Activated CD4-positive, alpha-beta memory T cell treated with anti-CD3 and anti-CD28 coated beads, Interleukin-2, amount 10 ng/mL, durations not matched to agents 7 days and 5 days (primary cell): ENCODE measurements around the gene MACF1. TPM values are rescaled to one million over a fixed set of nuclear protein-coding genes. Genes with fewer than 3 reads are reported as not detected.

Experiments used
- CTCF ChIA-PET: fragments of 350-600 bp; sonication (Branson Sonifier 250); formaldehyde crosslinking; loops from one replicate; lab custom pipeline; 2021; ENCODE audit warnings: antibody characterized with exemption, inconsistent platforms; lab: Charles Lee
- POLR2A ChIA-PET: fragments of 350-600 bp; sonication (Branson Sonifier 250); formaldehyde crosslinking; loops from one replicate; lab custom pipeline; 2021; ENCODE audit warnings: antibody characterized with exemption; lab: Charles Lee
- DNase-seq: peaks from one replicate; pipeline ENCODE4 v3.0.0-alpha.2; 2020
- H3K27ac Mint-ChIP-seq: one replicate; pipeline ENCODE4 v1.8.0; 2021; ENCODE audit warnings: mild to moderate bottlenecking, mixed read lengths
- H3K27me3 Mint-ChIP-seq: one replicate; pipeline ENCODE4 v1.8.0; 2021; ENCODE audit warnings: mixed read lengths
- H3K36me3 Mint-ChIP-seq: one replicate; pipeline ENCODE4 v1.8.0; 2021; ENCODE audit warnings: low read depth, mixed read lengths
- H3K4me1 Mint-ChIP-seq: one replicate; pipeline ENCODE4 v1.8.0; 2021; ENCODE audit warnings: mixed read lengths
- H3K4me3 Mint-ChIP-seq: one replicate; pipeline ENCODE4 v1.8.0; 2021; ENCODE audit warnings: mild to moderate bottlenecking, mixed read lengths
- H3K9me3 Mint-ChIP-seq: one replicate; pipeline ENCODE4 v1.8.0; 2021; ENCODE audit warnings: mixed read lengths
- total RNA-seq, 2 experiments: library from RNA; stranded (reverse); gene quantifications; one replicate each; pipeline ENCODE4 v1.2.3, GENCODE V29; 2021

Gene MACF1
- total RNA-seq, 2 experiments from 2014 or later: 345 to 381 TPM

GRCh38 chr1:39394059-39394458 is 189.6 kb downstream of the MACF1 start:
- POLR2A ChIA-PET: interaction anchor here (2.3 kb wide), 1 partner anchor 16 kb away, joined by 14 read pairs; no protein-coding TSS in a partner anchor
- no peak for DNase-seq
- H3K36me3 Mint-ChIP-seq: peaks cover 56% of the 10 kb centered on the region
- CTCF ChIA-PET: interaction anchor here (0.5 kb wide), 1 partner anchor 27 kb away, joined by 5 read pairs; no protein-coding TSS in a partner anchor
- H3K9me3 Mint-ChIP-seq: no peaks in the 10 kb centered on the region
- no peaks in the 10 kb centered on the region for H3K27me3 Mint-ChIP-seq
- H3K27ac Mint-ChIP-seq: no peak overlapping the region
- H3K4me1 Mint-ChIP-seq: peaks cover 78% of the 10 kb centered on the region
- no peak overlapping the region for H3K4me3 Mint-ChIP-seq

DNA sequence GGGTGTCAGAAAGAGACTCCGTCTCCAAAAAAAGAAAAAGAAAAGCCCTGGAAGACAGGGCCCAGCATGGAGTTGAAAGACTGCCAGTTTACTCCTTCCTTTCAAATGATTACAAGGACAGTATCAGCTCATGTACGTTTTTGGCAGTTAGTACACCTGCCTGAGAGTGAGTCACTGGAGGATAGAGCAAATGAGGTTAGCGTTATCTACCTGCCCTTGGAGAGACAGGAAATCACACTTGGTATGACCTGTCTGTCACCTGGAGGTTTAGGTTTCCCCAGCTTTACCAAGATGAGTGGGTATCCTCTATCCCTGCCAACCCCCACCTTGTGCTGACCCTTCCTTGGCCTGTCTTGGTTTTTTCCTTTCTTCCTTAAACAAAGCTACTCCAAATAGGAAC is 190.1 kb downstream of the MACF1 start:
- H3K9me3 Mint-ChIP-seq: no peaks in the 10 kb centered on the region

DNA sequence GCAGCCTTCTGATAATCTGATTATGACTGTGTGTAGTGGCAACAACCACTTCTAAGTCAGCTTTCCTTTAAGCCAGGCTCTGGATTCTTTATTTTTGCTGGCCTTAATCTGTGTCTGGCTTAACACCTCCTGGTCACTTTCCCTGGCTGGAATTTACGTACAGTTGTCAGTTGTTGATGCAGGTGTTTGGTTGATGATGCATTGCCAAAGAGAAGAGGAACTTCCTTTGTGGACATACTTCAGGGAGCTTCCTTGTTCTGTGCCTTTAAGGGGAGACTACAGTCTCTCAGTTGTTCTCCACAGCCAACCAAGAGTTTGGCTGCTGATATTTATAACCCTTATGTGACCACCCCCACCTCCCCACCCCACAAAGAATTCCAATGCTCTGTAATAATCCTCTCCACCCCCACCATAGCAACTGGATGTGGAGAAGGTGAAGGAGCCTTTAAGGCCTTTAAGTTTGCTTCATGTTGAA is 190.9 kb downstream of the MACF1 start:
- ChIA-PET POLR2A (interaction anchor here (2.3 kb wide), 1 partner anchor 15 kb away, joined by 14 read pairs; no protein-coding TSS in a partner anchor), CTCF (interaction anchor here (0.7 kb wide), 1 partner anchor 8 kb away, joined by 3 read pairs; no protein-coding TSS in a partner anchor)
- H3K27me3 Mint-ChIP-seq: no peaks in the 10 kb centered on the region
- H3K4me1 Mint-ChIP-seq: peaks cover 80% of the 10 kb centered on the region
- DNase-seq: no peak
- peaks cover 53% of the 10 kb centered on the region for H3K36me3 Mint-ChIP-seq
- no peak overlapping the region for H3K27ac Mint-ChIP-seq
- no peaks in the 10 kb centered on the region for H3K9me3 Mint-ChIP-seq
- H3K4me3 Mint-ChIP-seq: no peak overlapping the region

More for the DNA sequence above, 190.1 kb downstream of the MACF1 start:
- CTCF ChIA-PET: interaction anchor here (0.5 kb wide), 1 partner anchor 28 kb away, joined by 5 read pairs; no protein-coding TSS in a partner anchor
- H3K36me3 Mint-ChIP-seq: peaks cover 57% of the 10 kb centered on the region
- H3K27me3 Mint-ChIP-seq: no peaks in the 10 kb centered on the region
- no peak overlapping the region for H3K4me3 Mint-ChIP-seq
- no peak overlapping the region for H3K27ac Mint-ChIP-seq
- DNase-seq: no peak
- H3K4me1 Mint-ChIP-seq: peaks cover 80% of the 10 kb centered on the region
- POLR2A ChIA-PET: interaction anchor here (2.3 kb wide), 1 partner anchor 15 kb away, joined by 14 read pairs; no protein-coding TSS in a partner anchor

- H3K4me1 Mint-ChIP-seq: peaks cover 73% of the 10 kb centered on the region
- ChIA-PET CTCF (no interaction called here), POLR2A (no interaction called here)
- H3K36me3 Mint-ChIP-seq: peaks cover 50% of the 10 kb centered on the region
- H3K9me3 Mint-ChIP-seq: no peaks in the 10 kb centered on the region
- H3K27me3 Mint-ChIP-seq: no peaks in the 10 kb centered on the region
- DNase-seq: no peak
- H3K27ac Mint-ChIP-seq: no peak overlapping the region
- H3K4me3 Mint-ChIP-seq: no peak overlapping the region
These were observed 192.2 kb downstream of the MACF1 start for GRCh38 chr1:39396671-39397070.

GRCh38 chr1:39397487-39397886 is 193.0 kb downstream of the MACF1 start:
- peaks cover 65% of the 10 kb centered on the region for H3K4me1 Mint-ChIP-seq
- DNase-seq: no peak
- no peaks in the 10 kb centered on the region for H3K9me3 Mint-ChIP-seq
- peaks cover 50% of the 10 kb centered on the region for H3K36me3 Mint-ChIP-seq
- H3K4me3 Mint-ChIP-seq: no peak overlapping the region
- no peaks in the 10 kb centered on the region for H3K27me3 Mint-ChIP-seq
- ChIA-PET CTCF (interaction anchor here (2.6 kb wide), 1 partner anchor 13 kb away, joined by 12 read pairs; no protein-coding TSS in a partner anchor), POLR2A (no interaction called here)
- H3K27ac Mint-ChIP-seq: no peak overlapping the region

- H3K4me3 Mint-ChIP-seq: no peak overlapping the region
- H3K36me3 Mint-ChIP-seq: peaks cover 49% of the 10 kb centered on the region
- DNase-seq: peak; percentile 26
- POLR2A ChIA-PET: interaction anchor here (0.5 to 1.1 kb wide), 3 partner anchors 12 to 1864 kb away, joined by 3 read pairs; no protein-coding TSS in a partner anchor
- H3K27ac Mint-ChIP-seq: peak overlapping the region; percentile 65
- H3K4me1 Mint-ChIP-seq: peaks cover 57% of the 10 kb centered on the region
- CTCF ChIA-PET: interaction anchor here (0.7 to 2.6 kb wide), 2 partner anchors 12 to 87 kb away, joined by 5 to 12 read pairs; no protein-coding TSS in a partner anchor
- H3K27me3 Mint-ChIP-seq: no peaks in the 10 kb centered on the region
- H3K9me3 Mint-ChIP-seq: no peaks in the 10 kb centered on the region
These were observed 194.0 kb downstream of the MACF1 start for GRCh38 chr1:39398278-39399021.

DNA sequence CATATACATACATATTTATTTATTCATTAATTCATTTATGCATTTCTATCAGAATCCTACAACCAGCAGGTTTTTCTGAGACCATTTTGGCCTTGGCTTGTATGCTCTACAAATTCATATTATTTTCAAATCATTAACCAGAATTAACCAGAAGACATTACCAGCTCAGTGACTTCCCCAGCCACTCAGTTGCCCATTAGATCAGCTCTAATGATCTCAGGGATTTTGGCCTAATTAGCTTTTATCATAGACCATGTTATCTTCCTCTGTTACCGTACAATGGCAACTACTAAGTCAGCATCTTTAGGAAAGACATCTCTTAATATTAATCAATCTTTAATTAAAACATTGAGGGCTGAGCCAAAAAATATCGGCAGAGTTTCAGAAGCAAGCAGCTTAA is 196.6 kb downstream of the MACF1 start:
- no peaks in the 10 kb centered on the region for H3K27me3 Mint-ChIP-seq
- no peak for DNase-seq
- H3K4me1 Mint-ChIP-seq: peaks cover 47% of the 10 kb centered on the region
- no peaks in the 10 kb centered on the region for H3K9me3 Mint-ChIP-seq
- H3K4me3 Mint-ChIP-seq: no peak overlapping the region
- CTCF ChIA-PET: interaction anchor here (0.7 to 2.1 kb wide), 4 partner anchors 8 to 205 kb away, joined by 3 to 14 read pairs (median 3); no protein-coding TSS in a partner anchor
- H3K27ac Mint-ChIP-seq: no peak overlapping the region
- POLR2A ChIA-PET: no interaction called here
- peaks cover 48% of the 10 kb centered on the region for H3K36me3 Mint-ChIP-seq

DNA sequence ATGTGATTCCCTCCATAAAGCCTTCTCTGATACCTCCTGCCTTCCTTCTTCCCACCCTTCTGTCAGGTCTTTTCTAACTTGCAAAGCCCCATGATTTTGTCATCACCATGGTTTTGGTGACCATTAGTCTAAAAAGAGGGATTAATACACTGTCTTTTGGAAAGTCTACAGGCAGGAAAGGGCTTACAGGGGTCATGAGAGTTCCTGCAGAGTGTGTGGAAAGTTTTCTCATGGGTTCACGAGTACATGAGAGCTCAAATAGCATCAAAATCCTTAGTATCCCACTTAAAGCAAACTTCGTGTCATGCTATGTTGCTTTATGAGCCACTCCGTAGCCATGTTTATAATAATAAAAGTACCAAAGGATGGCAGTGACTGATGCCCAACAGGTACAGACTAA is 200.4 kb downstream of the MACF1 start:
- ChIA-PET POLR2A (no interaction called here), CTCF (interaction anchor here (1.5 kb wide), 1 partner anchor 20 kb away, joined by 3 read pairs; no protein-coding TSS in a partner anchor)
- no peaks in the 10 kb centered on the region for H3K9me3 Mint-ChIP-seq
- peaks cover 38% of the 10 kb centered on the region for H3K36me3 Mint-ChIP-seq
- DNase-seq: no peak
- no peak overlapping the region for H3K27ac Mint-ChIP-seq
- H3K27me3 Mint-ChIP-seq: no peaks in the 10 kb centered on the region
- no peak overlapping the region for H3K4me3 Mint-ChIP-seq
- H3K4me1 Mint-ChIP-seq: peaks cover 41% of the 10 kb centered on the region

- CTCF ChIA-PET: interaction anchor here (0.6 to 1.5 kb wide), 3 partner anchors 19 to 222 kb away, joined by 3 read pairs; no protein-coding TSS in a partner anchor
- no peak overlapping the region for H3K4me3 Mint-ChIP-seq
- no peaks in the 10 kb centered on the region for H3K27me3 Mint-ChIP-seq
- no peaks in the 10 kb centered on the region for H3K9me3 Mint-ChIP-seq
- POLR2A ChIA-PET: no interaction called here
- H3K36me3 Mint-ChIP-seq: peaks cover 41% of the 10 kb centered on the region
- H3K4me1 Mint-ChIP-seq: peaks cover 46% of the 10 kb centered on the region
- no peak for DNase-seq
- no peak overlapping the region for H3K27ac Mint-ChIP-seq
These were observed 200.9 kb downstream of the MACF1 start for GRCh38 chr1:39405358-39405757.

DNA sequence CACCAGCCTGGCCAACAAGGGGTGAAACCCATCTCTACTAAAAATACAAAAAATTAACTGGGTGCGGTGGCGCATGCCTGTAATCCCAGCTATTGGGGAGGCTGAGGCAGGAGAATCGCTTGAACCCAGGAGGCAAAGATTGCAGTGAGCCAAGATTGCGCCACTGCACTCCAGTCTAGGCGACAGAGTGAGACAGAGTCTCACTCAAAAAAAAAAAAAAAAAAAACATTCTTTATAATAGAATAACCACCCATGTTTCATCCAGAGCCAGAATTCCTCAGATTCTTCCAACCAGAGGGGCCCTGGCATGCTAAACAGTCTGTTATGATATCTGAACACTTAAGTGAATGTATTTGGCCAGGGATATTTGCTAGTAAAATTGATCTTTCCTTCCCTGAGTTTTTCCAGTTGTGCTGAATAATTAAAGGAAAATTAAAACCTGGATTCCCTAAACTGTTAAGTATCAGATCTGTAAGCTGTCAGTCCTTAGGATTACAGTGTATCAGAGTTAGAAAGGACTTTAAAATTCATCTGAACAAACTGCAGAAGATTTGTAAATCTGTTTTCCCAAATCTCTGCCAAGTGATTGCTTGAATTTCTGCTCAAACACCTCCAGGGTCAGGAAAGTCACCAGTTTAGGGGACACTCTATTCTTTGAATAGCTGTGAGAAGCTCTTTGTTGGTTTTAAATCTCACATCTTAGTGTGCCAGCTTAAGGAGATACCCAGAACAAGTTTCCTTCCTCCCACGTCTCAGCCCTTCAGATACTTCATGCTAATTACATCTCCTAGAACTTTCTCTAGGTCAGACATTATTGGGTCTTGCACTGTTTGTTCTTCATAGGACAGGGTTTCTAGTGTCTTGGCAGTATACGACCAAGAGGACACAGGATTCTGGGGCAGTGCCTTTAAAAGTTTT is 202.3 kb downstream of the MACF1 start:
- Mint-ChIP-seq H3K4me3 (no peak overlapping the region), H3K36me3 (peaks cover 39% of the 10 kb centered on the region), H3K4me1 (peaks cover 57% of the 10 kb centered on the region), H3K9me3 (no peaks in the 10 kb centered on the region), H3K27me3 (no peaks in the 10 kb centered on the region), H3K27ac (no peak overlapping the region)
- POLR2A ChIA-PET: no interaction called here
- CTCF ChIA-PET: interaction anchor here (0.7 to 1.5 kb wide), 3 partner anchors 18 to 393 kb away, joined by 3 to 4 read pairs (median 3); no protein-coding TSS in a partner anchor
- no peak for DNase-seq

DNA sequence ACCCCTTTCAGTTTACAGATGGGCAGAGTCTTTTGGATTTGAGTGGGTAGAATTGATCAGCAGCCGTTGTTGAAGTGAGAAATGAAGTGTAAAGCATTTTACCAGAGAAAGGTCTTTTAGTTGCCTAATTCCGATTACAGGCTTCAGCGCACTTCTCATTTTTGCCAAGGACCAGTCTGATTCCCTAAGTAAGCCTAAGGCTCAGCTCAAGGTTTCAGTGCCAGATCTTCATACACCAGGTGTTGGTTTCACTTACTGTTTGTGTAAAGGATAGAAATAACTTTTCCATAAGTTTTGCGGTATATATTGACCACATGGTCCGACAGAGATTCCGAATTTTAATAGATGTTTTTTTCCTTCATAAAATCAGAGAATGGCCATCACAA is 203.0 kb downstream of the MACF1 start:
- Mint-ChIP-seq H3K4me3 (peak overlapping the region; percentile 81), H3K36me3 (peaks cover 38% of the 10 kb centered on the region), H3K9me3 (no peaks in the 10 kb centered on the region), H3K27ac (no peak overlapping the region), H3K4me1 (peaks cover 60% of the 10 kb centered on the region), H3K27me3 (no peaks in the 10 kb centered on the region)
- CTCF ChIA-PET: interaction anchor here (1.3 kb wide), 1 partner anchor 32 kb away, joined by 3 read pairs; no protein-coding TSS in a partner anchor
- DNase-seq: no peak
- POLR2A ChIA-PET: no interaction called here
